Effector memory CD4-positive, alpha-beta T cell (primary cell): ENCODE measurements around the gene ZKSCAN3.

ENCODE experiments used
- DNase-seq, 3 donors: peaks; one replicate each; pipeline ENCODE4 v3.0.0-alpha.2; 2020
- H3K27ac ChIP-seq: 2 replicates; pipeline ENCODE4 v1.7.0; 2013; ENCODE audit warnings: mild to moderate bottlenecking, low read length, moderate library complexity; ENCODE audit not compliant: insufficient read depth, poor library complexity, severe bottlenecking
- H3K27me3 ChIP-seq: replicated peaks from 2 replicates; pipeline ENCODE4 v1.7.0; 2013; ENCODE audit warnings: mild to moderate bottlenecking, low read length; ENCODE audit not compliant: insufficient read depth, control insufficient read depth, poor library complexity, severe bottlenecking
- H3K36me3 ChIP-seq: 2 replicates; pipeline ENCODE4 v1.7.0; 2013; ENCODE audit warnings: mild to moderate bottlenecking, low read length, moderate library complexity; ENCODE audit not compliant: control insufficient read depth, insufficient read depth
- H3K4me1 ChIP-seq: 2 replicates; pipeline ENCODE4 v1.7.0; 2013; ENCODE audit warnings: low read length, mild to moderate bottlenecking; ENCODE audit not compliant: control insufficient read depth, insufficient read depth, poor library complexity, severe bottlenecking
- H3K4me3 ChIP-seq: 2 replicates; pipeline ENCODE4 v1.7.0; 2013; ENCODE audit warnings: low read length, low read depth, mild to moderate bottlenecking; ENCODE audit not compliant: insufficient read depth, poor library complexity, severe bottlenecking
- H3K9me3 ChIP-seq: 2 replicates; pipeline ENCODE4 v1.7.0; 2013; ENCODE audit warnings: mild to moderate bottlenecking, low read length, moderate library complexity; ENCODE audit not compliant: control insufficient read depth

Gene ZKSCAN3

DNA sequence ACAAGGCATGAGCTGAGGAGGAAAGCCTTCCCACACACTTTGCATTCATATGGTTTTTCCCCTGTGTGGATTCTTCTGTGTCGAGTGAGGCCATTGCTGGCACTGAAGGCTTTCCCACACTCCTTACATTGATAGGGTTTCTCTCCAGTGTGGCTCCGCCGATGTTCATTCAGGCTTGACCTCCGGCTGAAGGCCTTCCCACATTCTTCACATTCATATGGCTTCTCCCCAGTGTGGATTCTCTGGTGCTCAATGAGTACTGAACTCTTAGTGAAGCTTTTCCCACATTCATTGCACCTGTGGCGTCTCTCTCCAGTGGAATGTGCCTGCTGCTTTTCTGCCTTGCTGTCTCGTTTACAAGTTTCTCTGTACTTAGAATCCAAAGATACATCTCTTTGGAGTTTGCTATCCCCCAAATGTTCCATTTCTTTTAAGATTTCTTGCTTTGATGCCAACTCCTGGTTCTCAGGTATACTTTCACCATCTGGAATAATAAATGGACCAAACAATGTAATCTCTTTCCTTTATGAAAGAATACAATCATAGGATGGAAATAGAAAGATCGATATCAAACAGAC is 23.3 kb upstream of the ZKSCAN3 start:
- Histone ChIP-seq H3K4me3 (no peak overlapping the region), H3K27me3 (no peaks in the 10 kb centered on the region), H3K36me3 (no peaks in the 10 kb centered on the region), H3K27ac (no peak overlapping the region), H3K9me3 (peaks cover 4% of the 10 kb centered on the region), H3K4me1 (no peaks in the 10 kb centered on the region)
- DNase-seq, result no peak

DNA sequence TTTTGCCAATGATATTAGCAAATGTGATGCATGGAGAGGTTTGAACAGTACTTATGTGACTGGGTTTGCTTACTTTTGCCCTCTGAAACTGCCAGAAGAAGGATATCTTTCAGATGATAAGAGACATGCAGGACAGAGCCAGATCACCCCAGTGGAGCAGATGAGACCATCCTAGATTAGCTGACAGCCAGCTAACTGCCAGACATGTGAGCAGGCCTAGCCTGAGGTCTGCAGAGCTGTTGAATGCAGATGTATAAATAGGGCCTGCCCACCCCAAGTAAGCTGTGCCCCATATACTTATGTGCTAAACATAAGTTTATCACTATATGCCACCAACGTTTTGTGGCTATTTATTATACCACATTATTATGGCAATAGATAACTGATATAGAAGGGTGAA is 19.7 kb upstream of the ZKSCAN3 start:
- no peaks in the 10 kb centered on the region for H3K27me3 ChIP-seq
- no peak for DNase-seq
- no peak overlapping the region for H3K27ac ChIP-seq
- no peak overlapping the region for H3K4me3 ChIP-seq
- peaks cover 4% of the 10 kb centered on the region for H3K9me3 ChIP-seq
- no peaks in the 10 kb centered on the region for H3K4me1 ChIP-seq
- no peaks in the 10 kb centered on the region for H3K36me3 ChIP-seq

DNA sequence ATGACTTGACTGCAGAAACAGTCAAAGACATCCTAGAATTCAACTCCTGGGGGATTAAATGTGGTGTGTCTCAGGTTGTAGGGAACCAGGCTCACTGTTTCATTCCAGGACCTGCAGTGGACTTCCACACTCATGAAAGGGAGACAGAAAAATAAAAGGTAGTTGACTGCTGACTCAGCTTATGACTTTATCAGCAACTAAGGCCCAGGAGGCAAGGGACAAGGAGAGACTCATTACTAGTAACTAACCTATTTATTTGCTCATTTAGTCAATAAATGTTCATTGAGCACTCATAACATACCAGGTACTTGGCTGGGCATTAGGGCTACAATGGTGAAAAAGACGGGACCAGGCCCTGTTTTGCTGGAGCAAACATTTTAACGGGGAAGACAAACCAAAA is 16.7 kb upstream of the ZKSCAN3 start:
- Histone ChIP-seq H3K4me1 (peaks cover 9% of the 10 kb centered on the region), H3K4me3 (no peak overlapping the region), H3K27ac (no peak overlapping the region), H3K36me3 (no peaks in the 10 kb centered on the region), H3K9me3 (no peaks in the 10 kb centered on the region), H3K27me3 (no peaks in the 10 kb centered on the region)
- no peak for DNase-seq

DNA sequence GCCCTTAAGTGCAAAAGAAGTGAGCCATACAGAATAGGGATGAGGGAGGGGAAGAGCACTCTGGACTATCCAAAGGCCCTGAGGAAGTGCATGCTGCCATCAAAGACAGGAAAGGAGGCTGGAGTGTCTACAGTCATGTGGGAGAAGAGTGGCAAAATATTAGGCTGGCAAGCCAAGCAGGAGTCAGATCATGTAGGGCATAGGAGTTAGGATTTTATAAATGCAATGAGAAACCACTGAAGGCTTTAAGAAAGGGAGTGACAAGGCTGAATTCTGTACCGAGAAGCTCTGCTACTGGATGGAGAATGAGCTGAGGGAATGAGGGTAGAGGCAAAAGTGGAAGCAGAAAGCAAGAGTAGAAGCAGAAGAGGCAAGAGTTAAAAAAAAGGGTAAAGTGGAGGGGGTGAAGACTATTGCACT is 16.1 kb upstream of the ZKSCAN3 start:
- DNase-seq, result no peak

DNA sequence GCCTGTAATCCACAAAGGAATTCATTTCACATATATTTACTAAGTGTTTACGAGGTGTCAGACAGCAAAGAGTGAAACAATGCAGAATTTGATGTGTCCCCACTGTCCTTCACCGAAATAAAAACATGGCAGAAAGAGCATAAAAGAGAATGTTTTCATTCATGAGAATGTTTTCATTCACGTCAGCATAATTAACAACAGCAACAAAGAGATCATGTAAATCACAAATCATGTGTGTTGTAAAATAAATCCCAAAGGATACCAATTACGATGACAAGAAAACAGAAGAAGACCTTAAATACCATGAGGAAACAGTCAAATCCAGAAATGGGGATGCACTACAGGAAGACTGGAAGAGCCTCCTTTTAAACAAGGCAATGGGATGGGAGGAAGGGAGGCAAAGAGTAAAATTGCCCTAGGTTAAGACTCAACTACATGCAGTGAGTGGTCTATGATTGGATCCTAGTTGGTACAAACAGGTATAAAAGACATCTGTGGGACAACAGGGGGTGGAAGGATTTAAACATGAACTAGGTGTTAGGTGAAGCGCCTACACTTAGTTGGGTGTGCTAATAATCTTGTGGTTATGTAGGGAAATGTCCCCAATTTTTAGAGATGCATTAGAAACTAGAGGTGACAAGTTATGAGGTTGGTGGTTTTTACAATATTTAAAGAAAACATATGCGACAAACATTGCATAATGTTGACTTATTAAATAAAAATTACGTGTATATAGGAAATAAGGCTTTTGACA is 15.3 kb upstream of the ZKSCAN3 start:
- no peak overlapping the region for H3K27ac ChIP-seq
- no peak for DNase-seq
- H3K4me1 ChIP-seq, result peaks cover 9% of the 10 kb centered on the region
- no peaks in the 10 kb centered on the region for H3K9me3 ChIP-seq
- H3K4me3 ChIP-seq, result no peak overlapping the region
- H3K36me3 ChIP-seq, result no peaks in the 10 kb centered on the region
- no peaks in the 10 kb centered on the region for H3K27me3 ChIP-seq

More for the DNA sequence above, 16.1 kb upstream of the ZKSCAN3 start:
- no peaks in the 10 kb centered on the region for H3K27me3 ChIP-seq
- no peak overlapping the region for H3K27ac ChIP-seq
- no peak overlapping the region for H3K4me3 ChIP-seq
- peaks cover 9% of the 10 kb centered on the region for H3K4me1 ChIP-seq
- H3K36me3 ChIP-seq, result no peaks in the 10 kb centered on the region
- no peaks in the 10 kb centered on the region for H3K9me3 ChIP-seq

DNA sequence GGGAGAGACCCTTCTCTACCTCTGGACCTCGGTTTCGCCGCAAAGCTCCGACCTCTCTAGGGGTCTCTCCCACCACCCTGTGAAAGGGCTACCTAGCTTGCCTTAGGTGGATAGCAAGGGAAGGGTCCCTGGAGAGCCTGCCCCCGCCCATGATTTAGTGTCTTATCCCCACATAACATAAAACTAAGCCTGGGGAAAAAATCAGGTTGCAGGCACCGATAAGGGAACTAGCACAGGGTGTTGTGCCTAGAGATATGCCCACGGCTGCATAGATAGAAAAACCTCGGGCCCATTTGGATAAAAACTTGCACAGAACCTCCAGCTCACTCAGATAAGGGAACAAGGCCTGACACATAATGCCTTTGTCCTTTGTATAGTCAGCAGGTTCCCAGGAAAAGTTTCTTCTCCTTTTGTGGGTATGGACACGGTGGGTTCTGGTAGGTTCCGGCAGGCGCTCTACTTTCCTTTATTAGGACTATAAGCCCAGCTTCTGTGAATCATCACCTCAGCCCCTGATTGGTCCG is 14.6 kb upstream of the ZKSCAN3 start:
- Histone ChIP-seq H3K4me3 (no peak overlapping the region), H3K27ac (peak overlapping the region; percentile 89), H3K4me1 (peaks cover 9% of the 10 kb centered on the region), H3K36me3 (no peaks in the 10 kb centered on the region), H3K9me3 (no peaks in the 10 kb centered on the region), H3K27me3 (no peaks in the 10 kb centered on the region)
- DNase-seq, result no peak

DNA sequence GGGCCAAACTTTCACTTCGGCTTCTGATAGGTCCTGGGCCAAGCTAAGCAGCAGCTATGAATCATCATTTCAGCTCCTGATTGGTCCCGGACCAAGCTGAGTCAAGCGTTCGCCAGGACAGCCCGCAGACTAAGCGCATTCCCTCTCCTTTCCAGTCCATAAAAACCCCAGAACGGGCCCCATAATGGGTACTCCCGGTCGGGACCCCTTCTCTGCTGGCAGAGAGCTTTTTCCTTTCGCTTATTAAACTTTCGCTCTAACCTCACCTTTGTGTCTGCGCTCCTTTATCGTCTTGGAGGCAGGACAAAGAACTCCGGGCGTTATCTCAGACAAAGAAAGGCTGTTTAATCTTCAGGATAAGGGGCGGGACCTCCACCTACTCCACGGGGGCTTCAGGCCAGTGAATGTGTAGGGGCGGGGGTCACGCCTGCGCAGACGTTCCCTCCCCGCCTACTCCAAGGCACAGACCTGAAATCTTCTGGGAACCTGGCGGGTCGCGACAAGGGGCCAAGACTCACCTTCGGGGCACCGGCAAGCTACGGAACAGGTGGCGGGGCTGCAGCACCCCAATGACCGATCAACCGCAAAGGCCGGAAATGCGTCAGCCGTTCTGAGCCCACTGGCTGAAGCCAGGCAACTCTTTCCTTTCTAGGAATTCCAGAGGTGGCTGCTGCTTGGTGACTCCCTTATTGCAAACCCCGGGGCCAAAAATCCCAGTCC is 14.0 kb upstream of the ZKSCAN3 start, which contains the start of gene ZSCAN31:
Gene ZSCAN31 (minus strand): TSS at position 585 of the 720 bp plus-strand sequence. CDS start 6,465 bp downstream, outside the sequence.
- DNase-seq, result peak; percentile 74 to 81 (median 77)
- no peaks in the 10 kb centered on the region for H3K9me3 ChIP-seq
- H3K4me3 ChIP-seq, result peak within 1 kb of the TSS; percentile 78
- peak within 1 kb of the TSS; percentile 89 for H3K27ac ChIP-seq
- H3K4me1 ChIP-seq, result peaks cover 9% of the 10 kb centered on the region
- H3K36me3 ChIP-seq, result no peaks in the 10 kb centered on the region
- no peaks in the 10 kb centered on the region for H3K27me3 ChIP-seq

DNA sequence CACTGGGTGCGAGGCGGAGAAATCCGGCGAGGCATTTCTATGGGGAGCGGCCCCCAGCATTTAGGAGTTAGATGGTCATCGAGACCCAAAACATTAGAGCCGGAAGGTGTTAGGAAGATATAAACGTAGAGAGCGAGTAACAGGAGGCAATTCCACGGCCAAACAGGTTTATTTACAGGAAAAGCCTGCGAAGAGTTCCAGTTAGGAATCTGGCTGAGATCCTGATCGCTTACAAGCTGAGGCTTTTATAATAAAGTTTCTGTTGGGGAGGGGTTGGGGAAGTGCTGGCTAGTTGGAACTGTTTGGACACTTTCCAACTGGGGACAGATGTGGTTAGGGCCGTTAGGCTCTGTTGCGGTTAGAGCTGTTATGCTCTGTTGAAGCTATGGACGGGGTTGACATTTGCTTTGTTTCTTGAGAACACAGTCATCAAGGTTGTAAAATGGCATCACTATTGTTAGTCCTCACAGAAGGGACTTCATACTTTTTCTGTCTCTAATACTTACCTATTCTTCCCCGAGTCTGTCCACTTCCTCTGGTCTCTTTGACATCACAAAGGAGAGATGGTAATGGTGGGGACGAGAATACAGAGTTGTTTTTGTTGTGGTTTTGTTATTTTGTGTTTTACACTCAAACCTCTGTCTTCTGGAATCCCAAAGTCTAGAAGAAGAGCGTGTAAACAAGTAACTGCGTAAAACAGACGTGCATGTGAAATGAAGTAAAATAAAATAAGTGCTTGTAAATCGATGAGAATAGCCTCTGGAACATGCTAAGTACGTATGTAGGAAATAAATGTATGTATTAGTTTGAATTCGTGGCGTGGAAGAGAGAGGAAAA is 13.2 kb upstream of the ZKSCAN3 start:
- no peaks in the 10 kb centered on the region for H3K36me3 ChIP-seq
- no peaks in the 10 kb centered on the region for H3K9me3 ChIP-seq
- peak overlapping the region; percentile 89 for H3K27ac ChIP-seq
- H3K4me1 ChIP-seq, result peaks cover 9% of the 10 kb centered on the region
- no peaks in the 10 kb centered on the region for H3K27me3 ChIP-seq
- H3K4me3 ChIP-seq, result peak overlapping the region; percentile 78
- no peak for DNase-seq

DNA sequence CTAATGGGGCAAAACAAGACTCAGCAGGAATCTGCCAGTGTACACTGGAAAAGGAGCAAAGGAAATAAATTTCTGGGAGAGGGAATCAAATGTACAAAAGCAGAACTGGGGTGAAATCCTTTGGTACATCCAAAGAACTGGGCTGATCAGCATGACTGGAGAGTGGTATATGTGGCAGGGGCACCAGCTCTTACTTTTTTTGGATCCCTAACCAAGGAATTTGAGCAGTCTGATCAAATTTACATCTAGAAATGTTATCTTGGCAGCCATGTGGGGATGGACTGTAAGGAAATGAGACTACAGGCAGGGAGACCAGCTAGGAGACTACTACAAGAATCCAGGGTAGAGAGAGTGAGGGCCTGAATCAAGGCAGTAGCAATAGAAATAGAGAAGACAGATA is 12.6 kb upstream of the ZKSCAN3 start:
- DNase-seq, result no peak
- no peak overlapping the region for H3K27ac ChIP-seq

More for the DNA sequence above, 12.6 kb upstream of the ZKSCAN3 start:
- H3K27me3 ChIP-seq, result no peaks in the 10 kb centered on the region
- H3K9me3 ChIP-seq, result no peaks in the 10 kb centered on the region
- H3K4me1 ChIP-seq, result peaks cover 9% of the 10 kb centered on the region
- H3K4me3 ChIP-seq, result peak overlapping the region; percentile 78
- no peaks in the 10 kb centered on the region for H3K36me3 ChIP-seq
